NOMO-1 (cell line): ENCODE results near the gene EML4.

Source experiments
- DNase-seq, 2 experiments: peaks; one replicate each; lab custom pipeline; 2025; ENCODE audit not compliant: unreplicated experiment in 2 of 2; lab: John Stamatoyannopoulos, UW

EML4 gene

GRCh38 chr2:42136782-42137124 lies 32.4 kb upstream of the EML4 start:
- no peak for DNase-seq

GRCh38 chr2:42137125-42137841 lies 31.9 kb upstream of the EML4 start:
- no peak for DNase-seq

- no peak for DNase-seq
Measured at GRCh38 chr2:42138163-42139015, 30.8 kb upstream of the EML4 start.

GRCh38 chr2:42139101-42139500 lies 30.1 kb upstream of the EML4 start:
- DNase-seq: no peak

- no peak for DNase-seq
Measured at GRCh38 chr2:42140496-42140895, 28.7 kb upstream of the EML4 start.

GRCh38 chr2:42141687-42142546 lies 27.2 kb upstream of the EML4 start:
- DNase-seq: peak in 1 of 2 experiments; percentile 38

GRCh38 chr2:42142547-42143184 lies 26.5 kb upstream of the EML4 start:
- DNase-seq: no peak

- DNase-seq: no peak
Measured at GRCh38 chr2:42147641-42148274, 21.4 kb upstream of the EML4 start.

- no peak for DNase-seq
Measured at GRCh38 chr2:42150159-42150558, 19.0 kb upstream of the EML4 start.

GRCh38 chr2:42153944-42154581 lies 15.1 kb upstream of the EML4 start:
- no peak for DNase-seq

GRCh38 chr2:42156721-42157120 lies 12.4 kb upstream of the EML4 start:
- DNase-seq: no peak

- no peak for DNase-seq
Measured at GRCh38 chr2:42161444-42161843, 7.7 kb upstream of the EML4 start.

- DNase-seq: no peak
Measured at GRCh38 chr2:42163444-42164045, 5.6 kb upstream of the EML4 start.

- DNase-seq: no peak
Measured at GRCh38 chr2:42164046-42164445, 5.1 kb upstream of the EML4 start.

- no peak for DNase-seq
Measured at GRCh38 chr2:42164971-42165370, 4.2 kb upstream of the EML4 start.

- no peak for DNase-seq
Measured at GRCh38 chr2:42167458-42167857, 1.7 kb upstream of the EML4 start.

GRCh38 chr2:42168459-42169099 lies 574 bp upstream of the EML4 start:
- no peak for DNase-seq

GRCh38 chr2:42169874-42170521 lies 845 bp downstream of the EML4 start:
- DNase-seq: peak; percentile 32 to 48
